WI38 (cell line): ENCODE data around the gene STMN3.
"Not testable (repeated sequence)": the region's sequence is repeated elsewhere in the genome, so short reads cannot be mapped to it uniquely, and the experiment has no call there.

Experiments used
- H3K4me3 ChIP-seq: 2 replicates; pipeline ENCODE4 v1.5.1; 2011; ENCODE audit warnings: low read depth, mild to moderate bottlenecking, control low read depth, low read length
- TF ChIP-seq, protein P1 (sequence below): IDR thresholded peaks from 2 replicates; pipeline ENCODE4 v1.5.1; 2012; ENCODE audit warnings: low read depth, mild to moderate bottlenecking, control low read depth, low read length

The STMN3 gene

DNA sequence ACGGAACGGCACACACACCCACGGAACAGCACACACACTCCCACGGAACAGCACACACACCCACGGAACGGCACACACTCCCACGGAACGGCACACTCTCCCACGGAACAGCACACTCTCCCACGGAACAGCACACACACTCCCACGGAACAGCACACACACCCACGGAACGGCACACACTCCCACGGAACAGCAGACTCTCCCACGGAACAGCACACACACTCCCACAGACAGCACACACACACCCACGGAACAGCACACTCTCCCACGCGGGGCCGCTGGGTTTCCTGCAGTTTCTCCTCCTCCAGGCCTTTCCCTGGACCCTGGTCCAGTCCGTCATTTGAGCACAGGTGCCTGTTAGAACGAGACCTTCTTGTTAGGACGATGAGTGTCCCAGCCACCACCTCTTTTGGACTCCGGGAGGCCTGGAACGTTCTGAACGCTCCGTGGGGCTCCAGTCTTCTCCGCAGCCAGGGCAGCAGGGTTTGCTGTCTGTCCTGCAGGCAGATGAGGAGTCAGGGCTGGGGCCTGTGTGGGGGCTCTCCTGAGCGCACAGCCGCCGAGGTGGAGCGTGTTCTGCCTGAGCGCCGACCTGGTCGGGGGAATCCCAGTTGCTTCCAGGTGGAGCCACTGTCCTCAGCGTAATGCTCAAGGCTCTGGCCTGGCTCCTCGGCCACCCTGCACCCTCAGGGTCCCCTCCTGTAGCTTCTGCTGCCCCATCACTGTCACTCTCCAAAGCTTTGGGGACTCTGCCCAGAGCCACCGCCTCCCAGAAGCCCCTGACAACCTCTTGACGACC lies 25.6 kb upstream of the STMN3 start:
- TF ChIP-seq, protein P1, sequence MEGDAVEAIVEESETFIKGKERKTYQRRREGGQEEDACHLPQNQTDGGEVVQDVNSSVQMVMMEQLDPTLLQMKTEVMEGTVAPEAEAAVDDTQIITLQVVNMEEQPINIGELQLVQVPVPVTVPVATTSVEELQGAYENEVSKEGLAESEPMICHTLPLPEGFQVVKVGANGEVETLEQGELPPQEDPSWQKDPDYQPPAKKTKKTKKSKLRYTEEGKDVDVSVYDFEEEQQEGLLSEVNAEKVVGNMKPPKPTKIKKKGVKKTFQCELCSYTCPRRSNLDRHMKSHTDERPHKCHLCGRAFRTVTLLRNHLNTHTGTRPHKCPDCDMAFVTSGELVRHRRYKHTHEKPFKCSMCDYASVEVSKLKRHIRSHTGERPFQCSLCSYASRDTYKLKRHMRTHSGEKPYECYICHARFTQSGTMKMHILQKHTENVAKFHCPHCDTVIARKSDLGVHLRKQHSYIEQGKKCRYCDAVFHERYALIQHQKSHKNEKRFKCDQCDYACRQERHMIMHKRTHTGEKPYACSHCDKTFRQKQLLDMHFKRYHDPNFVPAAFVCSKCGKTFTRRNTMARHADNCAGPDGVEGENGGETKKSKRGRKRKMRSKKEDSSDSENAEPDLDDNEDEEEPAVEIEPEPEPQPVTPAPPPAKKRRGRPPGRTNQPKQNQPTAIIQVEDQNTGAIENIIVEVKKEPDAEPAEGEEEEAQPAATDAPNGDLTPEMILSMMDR, result no peak
- H3K4me3 ChIP-seq, result no peak overlapping the region

DNA sequence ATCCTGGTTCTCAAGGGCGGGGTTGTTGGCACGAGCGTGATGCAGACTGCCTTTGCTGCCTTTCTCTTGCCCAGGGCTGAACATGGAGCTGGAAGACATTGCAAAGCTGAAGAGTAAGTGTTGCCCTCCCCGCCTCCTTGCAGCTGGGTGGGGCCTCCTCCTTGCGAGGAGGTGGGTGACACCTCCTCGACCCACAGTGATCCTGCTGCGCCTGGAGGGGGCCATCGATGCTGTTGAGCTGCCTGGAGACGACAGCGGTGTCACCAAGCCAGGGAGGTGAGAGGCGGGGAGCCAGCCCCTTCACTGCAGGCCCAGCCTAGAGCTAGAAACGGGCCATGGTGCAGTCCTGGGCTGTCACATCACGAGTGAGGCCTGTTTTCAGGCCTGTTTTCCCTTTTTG lies 24.8 kb upstream of the STMN3 start:
- TF ChIP-seq, protein P1, result no peak
- no peak overlapping the region for H3K4me3 ChIP-seq

DNA sequence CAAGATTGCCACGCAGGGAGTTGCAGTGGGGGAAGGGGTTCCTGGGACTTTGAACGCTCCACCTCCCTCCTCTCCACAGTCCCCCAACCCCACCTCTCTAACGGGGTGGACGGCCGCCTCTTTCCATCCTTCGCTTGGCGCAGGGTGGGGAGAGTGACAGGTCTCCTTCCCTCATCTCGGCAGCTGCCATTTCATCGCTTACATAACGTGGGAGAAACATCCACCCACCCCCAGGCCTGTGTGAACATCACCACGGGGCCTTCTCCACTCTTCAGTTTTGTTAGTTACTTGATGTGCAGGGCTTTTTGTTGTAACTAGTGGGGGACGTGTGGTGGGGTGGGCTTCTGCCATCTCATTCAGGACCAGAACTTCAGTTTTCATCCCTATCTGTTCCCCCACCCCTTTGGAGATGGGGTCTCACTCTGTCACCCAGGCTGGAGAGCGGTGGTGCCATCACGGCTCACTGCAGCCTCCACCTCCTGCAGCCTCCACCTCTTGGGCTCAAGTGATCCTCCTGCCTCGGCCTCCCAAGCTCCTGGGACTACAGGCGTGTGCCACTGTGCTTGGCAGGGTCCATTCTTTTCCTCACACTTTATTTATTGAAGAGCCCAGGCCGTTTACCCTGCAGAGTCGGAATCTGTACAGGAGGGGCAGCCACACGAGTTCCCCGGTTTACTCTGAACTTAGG lies 22.6 kb upstream of the STMN3 start:
- TF ChIP-seq, protein P1, result no peak
- no peak overlapping the region for H3K4me3 ChIP-seq

DNA sequence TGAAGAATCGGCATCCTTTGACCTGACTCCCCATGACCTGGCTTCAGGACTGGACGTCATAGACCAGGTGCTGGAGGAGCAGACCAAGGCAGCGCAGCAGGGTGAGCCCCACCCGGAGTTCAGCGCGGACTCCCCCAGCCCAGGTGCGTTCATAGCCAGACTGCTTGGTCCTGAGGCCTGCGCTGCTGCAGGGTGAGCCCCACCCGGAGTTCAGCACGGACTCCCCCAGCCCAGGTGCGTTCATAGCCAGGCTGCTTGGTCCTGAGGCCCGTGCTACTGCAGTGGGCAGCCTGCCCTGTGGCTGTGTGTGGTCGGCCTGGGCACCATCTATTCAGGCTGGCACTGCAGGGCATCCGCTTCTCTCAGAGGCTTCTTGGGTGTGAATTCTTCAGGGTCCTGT lies 20.7 kb upstream of the STMN3 start:
- H3K4me3 ChIP-seq, result no peak overlapping the region
- TF ChIP-seq, protein P1, result no peak

DNA sequence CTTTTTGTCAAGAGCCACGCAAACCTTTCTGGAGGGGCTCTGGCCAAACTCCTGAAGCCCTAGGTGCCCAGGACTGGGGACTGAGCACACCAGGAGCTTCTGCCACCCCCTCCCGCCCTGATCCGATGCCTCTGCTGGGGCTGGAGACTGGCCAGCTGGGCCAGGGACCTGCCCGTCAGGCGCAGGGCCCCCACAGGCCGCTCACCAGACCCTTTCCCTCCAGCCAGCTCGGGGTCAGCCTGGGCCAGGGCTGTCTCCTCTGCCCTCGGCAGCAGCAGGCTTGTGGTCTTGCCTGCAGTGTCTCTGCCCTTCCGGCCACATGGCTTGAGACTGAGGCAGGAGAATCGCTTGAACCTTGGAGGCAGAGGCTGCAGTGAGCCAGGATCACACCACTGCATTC lies 19.4 kb upstream of the STMN3 start:
- no peak overlapping the region for H3K4me3 ChIP-seq
- TF ChIP-seq, protein P1, result no peak

DNA sequence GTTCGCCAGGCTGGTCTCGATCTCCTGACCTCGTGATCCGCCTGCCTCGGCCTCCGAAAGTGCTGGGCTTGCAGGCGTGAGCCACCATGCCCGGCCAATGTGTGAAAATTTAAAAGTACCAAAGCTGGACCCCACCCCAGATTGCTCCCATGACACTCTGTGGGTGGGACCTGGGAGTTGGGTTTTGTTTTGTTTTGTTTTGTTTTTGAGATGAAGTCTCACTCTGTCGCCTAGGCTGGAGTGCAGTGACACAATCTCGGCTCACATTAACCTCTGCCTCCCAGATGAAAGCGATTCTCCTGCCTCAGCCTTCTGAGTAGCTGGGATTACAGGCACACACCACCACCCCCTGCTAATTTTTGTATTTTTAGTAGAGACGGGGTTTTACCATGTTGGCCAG lies 18.5 kb upstream of the STMN3 start:
- not testable (repeated sequence) for H3K4me3 ChIP-seq

DNA sequence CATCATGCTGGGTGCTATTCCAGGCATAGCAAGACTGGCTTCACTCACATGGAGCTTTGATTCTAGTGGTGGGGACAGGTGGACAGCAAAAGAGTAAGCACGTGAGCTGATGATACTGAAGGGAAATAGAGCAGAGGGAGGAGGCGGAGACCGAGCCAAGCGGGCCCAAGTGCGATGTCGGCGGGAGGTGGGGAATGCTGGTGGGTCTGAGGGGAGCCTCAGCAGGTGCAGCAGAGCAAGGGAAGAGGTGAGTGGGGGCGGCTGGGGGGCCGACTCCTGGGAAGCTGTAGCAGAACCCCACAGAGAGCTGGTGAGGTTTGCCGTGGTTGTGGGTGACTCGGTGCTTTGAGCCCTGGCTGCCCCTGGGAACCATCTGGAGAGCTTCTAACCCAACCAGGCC lies 15.1 kb upstream of the STMN3 start:
- H3K4me3 ChIP-seq, result no peak overlapping the region
- TF ChIP-seq, protein P1, result no peak
